ENCODE data around the gene CCR6.
A peak's percentile ranks its signal among the peaks of the same experiment; 100 is the strongest.

CCR6 gene

DNA sequence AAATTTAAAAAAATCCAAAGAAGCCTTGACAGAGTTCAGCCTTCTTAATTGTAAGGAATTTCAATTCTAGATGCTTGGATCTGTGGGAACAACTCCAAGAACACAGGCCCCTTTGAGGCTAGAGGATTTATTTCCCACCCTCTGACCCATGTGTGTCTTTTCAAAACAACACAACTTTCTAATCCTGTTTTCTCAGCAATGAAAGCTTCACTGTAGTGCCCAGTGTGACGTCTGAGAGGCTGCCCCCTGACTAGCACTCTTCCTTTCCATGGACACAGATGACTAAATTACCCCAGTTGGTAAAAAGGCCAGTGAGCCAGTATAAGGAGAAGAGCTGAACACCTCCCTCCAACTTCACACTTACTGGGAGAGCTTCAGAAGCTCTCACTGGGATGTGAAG is 16.5 kb upstream of the CCR6 start:
- peaks cover 57% of the 10 kb centered on the region for H3K4me1 Mint-ChIP-seq
- no peak overlapping the region for H3K4me3 Mint-ChIP-seq

DNA sequence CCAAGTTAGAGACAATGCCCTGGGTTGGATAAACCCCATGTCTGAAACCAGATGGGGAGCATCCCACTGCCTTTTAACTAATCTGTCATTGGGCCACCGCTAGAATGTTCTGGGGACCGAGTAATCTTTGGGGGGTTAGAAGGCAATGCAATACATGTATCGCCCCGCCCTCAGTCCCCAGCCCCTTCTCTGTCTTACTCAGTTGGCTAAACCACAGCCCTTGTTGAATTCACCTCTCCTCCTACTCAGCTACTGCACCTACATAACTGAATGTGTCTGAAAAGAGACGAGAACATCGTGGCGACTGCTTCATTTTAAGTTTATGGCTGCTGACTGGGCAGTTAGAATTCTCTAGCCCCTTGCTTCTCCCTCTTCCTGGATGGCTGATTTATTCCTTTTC is 15.1 kb upstream of the CCR6 start:
- no peaks in the 10 kb centered on the region for H3K36me3 Mint-ChIP-seq
- H3K27ac Mint-ChIP-seq: no peak overlapping the region
- H3K9me3 Mint-ChIP-seq: no peaks in the 10 kb centered on the region
- ATAC-seq (ENCODE audit: low read depth): no peak
- no peak overlapping the region for H3K4me3 Mint-ChIP-seq
- H3K27me3 Mint-ChIP-seq: no peaks in the 10 kb centered on the region
- peaks cover 62% of the 10 kb centered on the region for H3K4me1 Mint-ChIP-seq
- DNase-seq (ENCODE audit: low spot score in 2 of 2): no peak

More for the DNA sequence above, 16.5 kb upstream of the CCR6 start:
- DNase-seq (ENCODE audit: low spot score in 2 of 2) (peak in 1 of 2 donors; percentile 7), ATAC-seq (ENCODE audit: low read depth) (no peak)
- no peaks in the 10 kb centered on the region for H3K9me3 Mint-ChIP-seq
- H3K36me3 Mint-ChIP-seq: no peaks in the 10 kb centered on the region
- no peak overlapping the region for H3K27ac Mint-ChIP-seq
- H3K27me3 Mint-ChIP-seq: no peaks in the 10 kb centered on the region

DNA sequence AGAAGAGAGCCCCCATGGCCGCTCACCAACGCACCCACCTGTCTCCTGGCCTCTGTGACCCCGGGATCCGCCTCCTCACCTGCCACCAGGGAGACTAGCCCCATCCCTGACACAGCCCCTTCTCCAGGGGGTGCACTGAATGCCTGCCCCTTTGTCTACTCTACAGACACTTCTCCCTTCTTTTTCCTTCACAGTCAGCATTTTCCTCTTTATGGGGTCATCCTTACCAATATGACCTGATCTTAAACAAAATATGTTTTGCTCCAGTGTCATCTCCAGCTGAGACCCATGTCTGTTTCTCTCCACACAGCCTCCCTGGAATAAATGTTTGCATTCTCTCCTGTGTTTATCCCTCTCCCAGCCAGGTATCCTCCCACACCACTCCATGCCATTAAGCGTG is 14.6 kb upstream of the CCR6 start:
- H3K27me3 Mint-ChIP-seq: no peaks in the 10 kb centered on the region

DNA sequence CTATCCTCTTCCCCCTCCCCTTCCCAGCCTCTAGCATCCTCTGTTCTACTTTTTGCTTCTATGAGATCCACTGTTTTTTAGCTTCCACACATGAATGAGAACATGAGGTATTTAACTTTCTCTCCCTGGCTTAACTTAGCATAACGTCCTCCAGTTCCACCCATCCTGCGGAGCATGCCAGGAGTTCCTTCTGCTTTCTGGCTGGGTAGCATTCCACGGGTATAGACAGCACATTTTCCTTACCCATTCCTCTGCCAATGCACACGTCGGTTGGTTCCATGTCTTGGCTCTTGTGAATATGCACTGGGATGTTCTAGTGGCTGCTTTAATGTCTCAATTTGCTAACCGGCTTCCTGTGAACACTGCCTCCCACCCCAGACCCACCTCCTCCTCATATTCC is 13.2 kb upstream of the CCR6 start:
- ATAC-seq (ENCODE audit: low read depth): no peak
- Mint-ChIP-seq H3K36me3 (no peaks in the 10 kb centered on the region), H3K4me1 (peaks cover 59% of the 10 kb centered on the region), H3K27me3 (no peaks in the 10 kb centered on the region), H3K27ac (peak overlapping the region; percentile 45), H3K9me3 (no peaks in the 10 kb centered on the region), H3K4me3 (no peak overlapping the region)
- DNase-seq (ENCODE audit: low spot score in 2 of 2): no peak

More for the DNA sequence above, 14.6 kb upstream of the CCR6 start:
- H3K9me3 Mint-ChIP-seq: no peaks in the 10 kb centered on the region
- DNase-seq (ENCODE audit: low spot score in 2 of 2) (no peak), ATAC-seq (ENCODE audit: low read depth) (no peak)
- H3K27ac Mint-ChIP-seq: no peak overlapping the region
- H3K4me3 Mint-ChIP-seq: no peak overlapping the region
- peaks cover 61% of the 10 kb centered on the region for H3K4me1 Mint-ChIP-seq
- H3K36me3 Mint-ChIP-seq: no peaks in the 10 kb centered on the region

GRCh38 chr6:167111597-167111996 is 11.3 kb upstream of the CCR6 start:
- ATAC-seq (ENCODE audit: low read depth): no peak
- Mint-ChIP-seq H3K4me3 (peak overlapping the region; percentile 91), H3K9me3 (no peaks in the 10 kb centered on the region), H3K27me3 (no peaks in the 10 kb centered on the region), H3K27ac (peak overlapping the region; percentile 96), H3K36me3 (no peaks in the 10 kb centered on the region), H3K4me1 (peaks cover 59% of the 10 kb centered on the region)
- no peak for DNase-seq (ENCODE audit: low spot score in 2 of 2)

DNA sequence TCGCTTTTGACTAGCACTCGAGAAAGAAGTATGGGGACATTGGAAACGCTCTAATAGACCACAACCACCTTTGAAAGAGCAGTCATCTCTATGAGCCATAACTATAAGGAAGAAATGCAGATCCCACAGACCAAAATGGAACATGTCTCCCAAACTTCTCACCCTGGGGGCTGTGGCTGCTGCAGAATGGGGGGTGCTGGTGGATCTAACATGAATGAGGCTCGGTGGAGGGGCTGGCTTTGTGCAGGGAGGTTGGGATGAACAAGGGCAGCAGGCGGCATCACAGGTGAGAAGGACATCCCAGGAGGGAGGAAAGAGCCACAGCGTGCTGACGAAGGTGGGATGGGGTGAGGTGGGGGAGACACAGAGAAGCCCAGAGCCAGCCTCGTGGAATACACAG is 10.5 kb upstream of the CCR6 start:
- H3K4me1 Mint-ChIP-seq: peaks cover 56% of the 10 kb centered on the region
- DNase-seq (ENCODE audit: low spot score in 2 of 2) (no peak), ATAC-seq (ENCODE audit: low read depth) (no peak)
- H3K27me3 Mint-ChIP-seq: no peaks in the 10 kb centered on the region
- H3K4me3 Mint-ChIP-seq: peak overlapping the region; percentile 91
- H3K36me3 Mint-ChIP-seq: no peaks in the 10 kb centered on the region
- H3K9me3 Mint-ChIP-seq: no peaks in the 10 kb centered on the region
- H3K27ac Mint-ChIP-seq: peak overlapping the region; percentile 96

GRCh38 chr6:167113047-167113754 is 9.7 kb upstream of the CCR6 start:
- Mint-ChIP-seq H3K36me3 (peaks cover 4% of the 10 kb centered on the region), H3K27ac (peak overlapping the region; percentile 96), H3K4me3 (peak overlapping the region; percentile 91), H3K9me3 (peaks cover 2% of the 10 kb centered on the region), H3K4me1 (peaks cover 60% of the 10 kb centered on the region), H3K27me3 (no peaks in the 10 kb centered on the region)
- ATAC-seq (ENCODE audit: low read depth): peak; percentile 55
- DNase-seq (ENCODE audit: low spot score in 2 of 2): peak; percentile 67 to 79

GRCh38 chr6:167113935-167114910 is 8.7 kb upstream of the CCR6 start:
- DNase-seq (ENCODE audit: low spot score in 2 of 2) (peak; percentile 80 to 90), ATAC-seq (ENCODE audit: low read depth) (peak; percentile 72)
- Mint-ChIP-seq H3K4me3 (peak overlapping the region; percentile 91), H3K4me1 (peaks cover 64% of the 10 kb centered on the region), H3K27ac (peak overlapping the region; percentile 96), H3K36me3 (peaks cover 6% of the 10 kb centered on the region), H3K9me3 (peaks cover 2% of the 10 kb centered on the region), H3K27me3 (no peaks in the 10 kb centered on the region)

DNA sequence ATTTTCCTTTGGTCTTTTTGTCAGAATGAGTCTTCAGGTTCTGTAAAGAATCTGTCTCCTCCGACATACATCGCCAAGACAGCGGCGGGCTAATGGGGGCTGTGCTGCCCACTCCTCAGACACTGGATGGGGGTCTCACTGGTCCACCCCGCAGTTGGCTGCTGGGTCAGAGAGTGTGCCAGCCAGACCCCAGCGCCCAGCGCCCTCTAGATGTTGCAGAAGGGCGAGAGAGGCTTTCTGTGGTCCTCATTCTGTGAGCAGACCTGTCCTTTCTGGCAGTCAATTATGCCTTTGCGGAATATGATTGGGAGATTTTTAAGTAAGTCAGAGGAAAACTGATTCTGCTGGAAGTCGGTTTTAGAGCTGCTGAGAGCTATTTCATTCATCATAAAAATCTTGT is 7.8 kb upstream of the CCR6 start:
- Mint-ChIP-seq H3K27me3 (no peaks in the 10 kb centered on the region), H3K4me1 (peaks cover 59% of the 10 kb centered on the region), H3K27ac (peak overlapping the region; percentile 96), H3K9me3 (peaks cover 2% of the 10 kb centered on the region), H3K36me3 (peaks cover 6% of the 10 kb centered on the region), H3K4me3 (no peak overlapping the region)
- ATAC-seq (ENCODE audit: low read depth) (no peak), DNase-seq (ENCODE audit: low spot score in 2 of 2) (no peak)

- H3K27ac Mint-ChIP-seq: peak overlapping the region; percentile 96
Observed at GRCh38 chr6:167116109-167116837, 6.6 kb upstream of the CCR6 start.

GRCh38 chr6:167116838-167117228 is 6.1 kb upstream of the CCR6 start:
- DNase-seq (ENCODE audit: low spot score in 2 of 2) (no peak), ATAC-seq (ENCODE audit: low read depth) (no peak)
- Mint-ChIP-seq H3K27ac (peak overlapping the region; percentile 96), H3K36me3 (peaks cover 6% of the 10 kb centered on the region), H3K27me3 (no peaks in the 10 kb centered on the region), H3K4me3 (no peak overlapping the region), H3K9me3 (peaks cover 2% of the 10 kb centered on the region), H3K4me1 (peaks cover 57% of the 10 kb centered on the region)

More at GRCh38 chr6:167116109-167116837, 6.6 kb upstream of the CCR6 start:
- DNase-seq (ENCODE audit: low spot score in 2 of 2): no peak
- Mint-ChIP-seq H3K36me3 (peaks cover 6% of the 10 kb centered on the region), H3K27me3 (no peaks in the 10 kb centered on the region), H3K9me3 (peaks cover 2% of the 10 kb centered on the region), H3K4me3 (no peak overlapping the region), H3K4me1 (peaks cover 56% of the 10 kb centered on the region)
- no peak for ATAC-seq (ENCODE audit: low read depth)

GRCh38 chr6:167118006-167118405 is 4.9 kb upstream of the CCR6 start:
- no peak for DNase-seq (ENCODE audit: low spot score in 2 of 2)
- peaks cover 2% of the 10 kb centered on the region for H3K9me3 Mint-ChIP-seq
- H3K27me3 Mint-ChIP-seq: no peaks in the 10 kb centered on the region
- peak overlapping the region; percentile 65 for H3K4me3 Mint-ChIP-seq
- peaks cover 53% of the 10 kb centered on the region for H3K4me1 Mint-ChIP-seq
- peak overlapping the region; percentile 99 for H3K27ac Mint-ChIP-seq
- ATAC-seq (ENCODE audit: low read depth): no peak
- H3K36me3 Mint-ChIP-seq: peaks cover 6% of the 10 kb centered on the region

DNA sequence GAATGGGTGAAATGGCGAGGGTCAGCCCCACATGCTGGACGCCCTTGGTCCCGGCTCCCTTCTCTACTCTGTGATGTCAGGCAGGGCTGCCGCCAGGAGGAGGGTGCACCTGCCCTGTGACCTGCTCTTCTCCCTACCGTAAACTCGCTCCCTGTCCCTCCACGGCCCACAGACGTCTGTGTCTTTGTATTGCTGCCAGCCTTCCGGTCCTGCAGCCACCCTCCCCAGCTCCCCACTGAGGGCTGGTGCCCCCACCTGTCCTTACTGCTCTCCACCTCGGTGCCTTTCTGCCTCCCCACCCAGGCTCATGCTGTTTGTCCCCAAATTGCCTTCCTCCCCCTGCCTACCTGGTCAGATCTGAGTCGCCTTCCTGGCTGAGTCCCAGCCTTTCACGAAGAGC is 4.1 kb upstream of the CCR6 start:
- peaks cover 2% of the 10 kb centered on the region for H3K9me3 Mint-ChIP-seq
- H3K4me3 Mint-ChIP-seq: peak overlapping the region; percentile 65
- H3K27me3 Mint-ChIP-seq: no peaks in the 10 kb centered on the region
- H3K36me3 Mint-ChIP-seq: peaks cover 6% of the 10 kb centered on the region
- peak overlapping the region; percentile 99 for H3K27ac Mint-ChIP-seq
- DNase-seq (ENCODE audit: low spot score in 2 of 2) (no peak), ATAC-seq (ENCODE audit: low read depth) (no peak)
- H3K4me1 Mint-ChIP-seq: peaks cover 48% of the 10 kb centered on the region
